KBM-7 (cell line): ENCODE measurements around the gene NOC2L.
"Not testable (repeated sequence)": the region's sequence is repeated elsewhere in the genome, so short reads cannot be mapped to it uniquely, and the experiment has no call there.

Source experiments
- DNase-seq: peaks from one replicate; pipeline ENCODE4 v3.0.0-alpha.2; 2015
- in situ Hi-C: fragments of 300-500 bp; cut with MboI; formaldehyde crosslinking; loops from 2 replicates; pipeline ENCODE4 v1.14.3; 2020; ENCODE audit warnings: low sequenced_read_pairs, low pct_unique_long_range_greater_than_20kb, mixed read lengths

The NOC2L gene

DNA sequence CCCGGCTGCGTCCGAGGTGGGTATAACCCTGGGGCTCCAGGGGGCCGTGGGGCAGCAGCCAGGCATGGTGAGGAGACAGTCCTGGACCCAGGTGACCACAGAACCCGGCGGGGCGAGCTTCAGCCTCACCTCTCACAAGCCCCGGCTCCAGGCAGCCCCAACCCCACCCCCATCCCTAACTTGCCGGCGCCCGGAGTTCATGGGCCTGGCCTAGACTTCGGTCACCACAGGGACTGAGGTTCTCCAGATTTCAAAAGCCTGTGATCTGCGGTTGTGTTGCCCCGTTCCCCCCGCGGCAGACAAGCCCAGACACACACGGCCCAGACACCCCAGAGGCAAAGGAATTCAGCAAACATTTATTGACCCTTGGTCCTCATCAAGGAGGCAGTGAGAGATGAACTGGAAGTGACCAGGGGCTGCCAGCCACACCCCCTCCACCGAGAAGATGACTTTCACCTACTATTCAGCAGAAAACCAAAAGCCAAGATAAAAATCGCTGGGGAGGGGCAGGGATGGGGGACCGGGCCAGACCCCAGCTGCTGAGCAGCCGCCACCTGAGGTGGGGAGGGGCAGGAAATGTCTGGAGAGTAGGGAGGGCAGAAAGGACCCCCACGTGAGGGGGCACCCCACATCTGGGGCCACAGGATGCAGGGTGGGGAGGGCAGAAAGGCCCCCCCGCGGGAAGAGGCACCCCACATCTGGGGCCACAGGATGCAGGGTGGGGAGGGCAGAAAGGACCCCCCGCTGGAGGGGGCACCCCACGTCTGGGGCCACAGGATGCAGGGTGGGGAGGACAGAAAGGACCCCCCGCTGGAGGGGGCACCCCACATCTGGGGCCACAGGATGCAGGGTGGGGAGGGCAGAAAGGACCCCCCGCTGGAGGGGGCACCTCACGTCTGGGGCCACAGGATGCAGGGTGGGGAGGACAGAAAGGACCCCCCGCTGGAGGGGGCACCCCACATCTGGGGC, 36.9 kb upstream of the NOC2L start:
- no peak for DNase-seq
- in situ Hi-C loops, result no loop called here

DNA sequence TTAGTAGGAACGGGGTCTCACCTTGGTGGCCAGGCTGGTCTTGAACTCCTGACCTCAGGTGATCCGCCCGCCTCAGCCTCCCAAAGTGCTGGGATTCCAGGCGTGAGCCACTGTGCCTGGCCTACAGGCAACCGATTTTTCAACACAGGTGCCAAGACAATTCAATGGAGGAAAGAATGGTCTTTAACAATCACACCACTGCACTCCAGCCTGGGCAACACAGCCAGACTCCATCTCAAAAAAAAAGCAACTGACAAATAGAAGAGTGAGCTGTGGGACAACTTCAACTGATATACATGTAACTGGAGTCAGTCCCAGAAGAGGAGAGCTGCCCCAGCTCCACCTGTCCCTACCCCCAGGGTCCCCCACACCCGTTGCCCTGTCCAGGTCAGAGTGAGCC, 35.5 kb upstream of the NOC2L start:
- DNase-seq, in situ Hi-C loops: not testable (repeated sequence)

DNA sequence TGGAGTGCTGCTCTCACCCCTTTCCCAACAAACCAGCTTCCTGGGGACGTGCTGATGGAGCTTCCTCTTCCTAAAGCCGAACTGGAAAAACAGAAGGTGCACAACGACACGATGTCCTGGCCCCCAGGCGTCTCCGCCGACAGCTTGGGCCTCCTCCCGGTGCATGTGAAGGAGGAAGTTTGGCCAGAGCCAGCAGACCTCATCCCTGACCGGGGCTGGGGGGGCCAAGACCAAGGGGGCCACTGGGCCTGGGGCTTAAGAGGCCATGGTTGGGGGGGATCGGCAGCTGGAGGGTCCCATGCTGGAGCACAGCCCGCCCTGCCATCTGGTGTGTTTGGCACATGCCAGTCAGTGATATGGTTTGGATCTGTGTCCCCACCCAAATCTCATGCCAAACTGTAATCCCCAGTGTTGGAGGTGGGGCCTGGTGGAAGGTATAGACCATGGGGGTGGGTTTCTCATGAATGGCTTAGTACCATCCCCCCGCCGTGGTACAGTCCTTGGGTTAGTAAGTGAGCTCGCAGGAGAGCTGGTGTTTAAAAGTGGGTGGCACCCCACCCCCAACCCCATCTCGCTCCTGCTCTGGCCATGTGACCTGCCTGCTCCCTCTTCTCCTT, 34.4 kb upstream of the NOC2L start:
- DNase-seq, result no peak
- in situ Hi-C loops, result no loop called here

DNA sequence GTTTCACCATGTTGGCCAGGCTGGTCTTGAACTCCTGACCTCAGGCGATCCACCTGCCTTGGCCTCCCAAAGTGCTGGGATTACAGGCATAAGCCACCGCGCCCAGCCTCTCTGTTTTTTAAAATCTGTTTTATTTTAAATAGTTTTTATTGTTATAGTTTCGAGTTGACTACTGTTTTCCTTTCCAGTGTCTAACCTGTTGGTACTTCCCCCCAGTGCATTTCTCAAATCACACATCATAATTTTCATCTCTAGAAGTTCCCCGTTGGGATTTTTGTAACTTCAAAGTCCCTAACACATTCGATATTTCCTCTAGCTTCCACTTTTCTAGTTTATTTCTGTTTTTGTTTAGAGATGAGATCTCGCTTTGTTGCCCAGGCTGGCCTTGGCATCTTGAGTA, 33.3 kb upstream of the NOC2L start:
- in situ Hi-C loops, result no loop called here
- DNase-seq, result no peak

DNA sequence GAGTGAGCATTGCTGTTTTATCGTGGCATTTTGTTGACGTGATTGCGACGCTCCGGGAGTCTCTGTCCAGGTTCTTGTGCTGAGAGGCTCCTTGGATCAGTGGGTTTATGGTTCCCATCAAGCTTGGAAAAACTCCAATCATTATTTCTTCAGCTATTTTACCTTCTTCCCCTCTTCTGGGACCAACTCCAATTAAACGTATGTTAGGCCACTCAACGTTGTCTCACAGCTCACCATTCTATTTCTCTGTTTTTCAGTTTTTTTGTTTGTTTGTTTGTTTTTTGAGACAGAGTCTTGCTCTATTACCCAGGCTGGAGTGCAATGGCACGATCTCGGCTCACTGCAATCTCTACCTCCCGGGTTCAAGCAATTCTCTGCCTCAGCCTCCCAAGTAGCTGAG, 32.8 kb upstream of the NOC2L start:
- in situ Hi-C loops, result no loop called here
- DNase-seq, result no peak

DNA sequence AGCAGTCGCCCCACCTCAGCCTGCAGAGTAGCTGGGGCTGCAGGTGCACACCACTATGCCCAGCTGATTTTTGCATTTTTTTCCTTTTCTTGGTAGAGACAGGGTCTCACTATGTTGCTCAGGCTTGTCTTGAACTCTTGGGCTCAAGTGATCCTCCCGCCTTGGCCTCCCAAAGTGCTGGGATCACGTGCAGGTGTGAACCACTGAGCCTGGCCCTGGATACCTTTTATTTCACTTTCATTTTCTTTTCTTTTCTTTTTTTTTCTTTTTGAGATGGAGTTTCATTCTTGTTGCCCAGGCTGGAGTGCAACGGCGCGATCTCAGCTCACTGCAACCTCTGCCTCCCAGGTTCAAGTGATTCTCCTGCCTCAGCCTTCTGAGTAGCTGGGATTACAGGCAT, 32.2 kb upstream of the NOC2L start:
- DNase-seq, in situ Hi-C loops: not testable (repeated sequence)

DNA sequence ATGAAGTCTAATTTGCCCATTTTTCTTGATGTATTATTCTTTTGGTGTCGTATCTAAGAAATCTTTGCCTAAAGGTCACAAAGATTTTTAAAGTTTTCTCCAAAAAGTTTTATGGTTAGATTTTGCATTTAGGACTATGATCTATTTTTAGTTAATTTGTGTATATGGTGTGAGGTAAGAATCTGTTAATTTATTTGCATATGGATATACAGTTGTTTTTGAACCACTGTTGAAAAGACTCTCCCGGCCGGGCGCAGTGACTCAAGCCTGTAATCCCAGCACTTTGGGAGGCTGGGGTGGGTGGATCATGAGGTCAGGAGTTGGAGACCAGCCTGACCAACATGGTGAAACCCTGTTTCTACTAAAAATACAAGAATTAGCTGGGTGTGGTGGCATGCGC, 29.0 kb upstream of the NOC2L start:
- DNase-seq, in situ Hi-C loops: not testable (repeated sequence)

DNA sequence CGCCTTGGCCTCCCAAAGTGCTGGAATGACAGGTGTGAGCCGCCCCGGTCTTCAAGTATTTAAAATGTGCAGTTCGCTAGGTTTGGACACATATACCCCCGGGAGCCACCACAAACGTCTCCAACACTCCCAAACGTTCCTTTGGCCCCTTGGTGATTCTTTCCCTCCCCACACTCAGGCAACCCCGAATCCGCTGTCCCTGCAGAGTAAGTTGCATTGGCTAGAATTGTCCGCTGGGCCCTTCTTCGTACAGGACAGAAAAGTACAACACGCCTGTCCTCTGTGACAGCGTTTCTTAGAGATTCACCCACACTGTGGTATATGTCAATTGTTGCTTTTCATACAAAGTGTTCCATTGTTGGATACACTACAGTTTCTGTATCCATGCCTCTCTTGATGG, 26.1 kb upstream of the NOC2L start:
- in situ Hi-C loops, result no loop called here
- no peak for DNase-seq

DNA sequence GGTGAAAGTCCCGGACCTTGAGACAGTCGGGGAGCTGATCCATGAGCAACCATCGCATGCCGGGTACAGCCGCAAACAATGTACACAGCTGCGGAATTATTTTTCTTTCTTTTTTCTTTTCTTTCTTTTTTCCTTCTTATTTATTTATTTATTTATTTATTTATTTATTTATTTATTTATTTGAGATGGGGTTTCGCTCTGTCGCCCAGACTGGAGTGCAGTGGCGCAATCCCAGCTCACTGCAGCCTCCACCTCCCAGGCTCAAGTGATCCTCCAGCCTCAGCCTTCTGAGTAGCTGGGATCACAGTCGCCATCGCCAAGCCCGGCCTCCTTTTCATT, 25.4 kb upstream of the NOC2L start:
- in situ Hi-C loops, result no loop called here
- DNase-seq, result no peak

DNA sequence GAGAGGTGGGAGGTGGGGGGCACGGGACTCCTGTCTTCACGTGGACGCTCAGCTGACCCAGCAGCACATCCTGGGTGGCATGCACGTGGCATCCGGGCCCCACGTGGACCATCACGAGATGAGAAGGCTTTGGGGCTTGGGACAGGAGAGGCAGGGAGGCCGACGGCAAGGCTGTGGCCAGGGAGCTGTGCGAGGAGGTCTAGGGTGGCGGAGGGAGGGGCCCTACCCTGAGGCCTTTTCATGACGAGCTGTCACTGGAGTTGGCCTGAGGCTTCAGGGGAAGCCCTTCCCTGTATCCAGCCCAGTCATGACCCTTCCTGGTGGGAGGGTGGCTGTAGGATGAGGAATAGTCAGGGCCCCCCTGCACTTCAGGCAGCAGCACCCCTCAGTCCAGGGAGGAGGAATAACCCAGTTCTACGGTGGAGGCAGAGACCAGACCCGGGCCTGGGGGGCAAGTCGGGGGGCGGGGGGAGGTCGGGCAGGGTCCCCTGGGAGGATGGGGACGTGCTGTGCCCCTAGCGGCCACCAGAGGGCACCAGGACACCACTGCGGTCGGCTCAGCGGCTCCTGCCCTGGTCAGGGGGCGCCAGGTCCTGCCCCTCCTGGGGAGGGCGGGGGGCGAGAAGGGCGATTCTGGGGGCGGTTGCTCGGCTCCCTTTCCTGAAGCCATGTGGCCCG, 24.9 kb upstream of the NOC2L start:
- DNase-seq, result no peak
- in situ Hi-C loops, result no loop called here

DNA sequence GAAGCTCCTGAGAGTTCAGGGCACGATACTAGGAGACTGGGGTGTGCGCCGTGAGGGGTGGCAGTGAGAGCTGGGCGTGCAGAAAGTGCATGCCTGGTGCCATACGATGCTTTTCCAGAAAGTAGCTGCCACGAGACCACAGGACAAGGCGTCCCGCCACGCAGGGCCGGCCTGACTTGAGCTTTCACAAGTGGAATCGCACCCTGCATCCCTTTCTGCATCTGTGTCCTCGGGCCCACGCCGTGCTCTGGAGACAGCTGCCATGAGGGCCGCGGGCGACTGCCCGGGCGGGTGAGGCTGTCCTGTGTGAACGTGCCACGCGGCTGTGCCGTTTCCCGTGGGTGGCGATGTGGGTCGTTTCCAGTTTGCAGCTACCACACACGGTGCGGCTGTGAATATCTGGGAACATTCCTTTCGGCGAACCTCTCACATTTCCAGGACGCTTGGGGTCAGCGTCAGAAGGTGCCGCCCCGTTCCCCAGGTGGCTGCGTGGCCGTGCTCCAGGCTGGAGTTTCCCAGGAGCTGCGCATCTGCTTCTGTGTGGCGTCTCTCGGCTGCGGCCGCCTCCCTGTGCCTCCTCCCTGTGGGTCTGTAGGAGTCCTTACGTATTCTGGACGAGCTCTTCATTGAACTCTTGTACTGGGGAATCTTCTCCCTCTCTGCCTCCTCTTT, 23.8 kb upstream of the NOC2L start:
- in situ Hi-C loops, result no loop called here
- no peak for DNase-seq

DNA sequence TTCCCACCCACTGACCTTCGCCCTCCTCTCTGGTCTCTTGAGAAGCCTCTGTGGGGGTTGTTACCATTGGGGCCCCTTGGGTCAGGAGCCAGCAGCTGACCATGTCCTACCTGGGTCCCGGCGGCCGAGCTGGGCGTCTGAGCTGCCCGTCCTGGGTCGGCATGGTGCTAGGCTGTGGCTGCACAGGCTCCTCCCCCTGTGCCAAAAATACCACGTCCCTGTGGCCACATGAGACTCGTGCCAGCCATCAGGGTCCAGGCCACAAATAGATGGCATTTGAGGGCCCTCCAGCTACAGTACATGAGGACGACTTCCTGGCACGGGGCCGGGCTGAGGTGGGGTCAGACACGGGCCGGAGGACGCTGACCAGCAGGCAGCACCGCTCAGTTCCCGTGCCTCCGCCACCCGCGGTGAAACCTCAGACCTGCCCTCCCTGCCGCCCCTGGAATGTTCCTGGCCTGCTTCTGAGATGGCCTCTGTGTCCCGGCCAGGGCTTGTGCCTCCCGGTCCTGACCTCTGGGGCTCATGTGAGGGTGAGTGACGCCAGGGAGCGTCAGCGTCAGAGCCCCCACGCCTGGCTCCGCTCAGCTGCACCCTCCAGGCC, 23.0 kb upstream of the NOC2L start, which contains the start of gene PERM1:
PERM1 (minus strand) TSS at position 139 of the 604 bp plus-strand sequence. CDS start 1,064 bp downstream, outside the sequence.
- in situ Hi-C loops, result no loop called here
- DNase-seq, result no peak

DNA sequence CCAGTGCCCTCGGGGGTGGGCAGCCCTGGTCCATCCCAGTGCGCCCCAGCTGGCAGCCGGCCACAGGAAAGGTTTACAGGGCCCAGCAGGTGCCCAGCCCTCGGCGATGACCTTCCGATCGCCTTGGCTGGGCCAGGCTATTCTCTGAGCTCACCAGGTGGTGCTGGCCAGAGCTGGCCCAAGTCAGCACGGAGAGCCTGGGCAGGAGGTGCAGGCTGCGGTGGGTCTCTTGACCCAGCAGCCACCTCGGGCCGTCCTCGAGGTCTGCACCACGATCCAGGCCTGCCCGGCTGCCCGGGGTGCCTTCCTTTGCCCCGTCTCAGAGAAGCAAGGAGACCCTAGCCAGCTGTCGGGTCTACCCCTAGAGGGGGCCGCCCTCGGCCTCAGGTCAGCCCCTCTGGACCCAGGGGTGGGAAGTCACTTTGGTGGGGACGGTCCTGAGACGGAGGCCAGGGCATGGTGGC, 22.5 kb upstream of the NOC2L start:
- in situ Hi-C loops, result no loop called here
- DNase-seq, result no peak

DNA sequence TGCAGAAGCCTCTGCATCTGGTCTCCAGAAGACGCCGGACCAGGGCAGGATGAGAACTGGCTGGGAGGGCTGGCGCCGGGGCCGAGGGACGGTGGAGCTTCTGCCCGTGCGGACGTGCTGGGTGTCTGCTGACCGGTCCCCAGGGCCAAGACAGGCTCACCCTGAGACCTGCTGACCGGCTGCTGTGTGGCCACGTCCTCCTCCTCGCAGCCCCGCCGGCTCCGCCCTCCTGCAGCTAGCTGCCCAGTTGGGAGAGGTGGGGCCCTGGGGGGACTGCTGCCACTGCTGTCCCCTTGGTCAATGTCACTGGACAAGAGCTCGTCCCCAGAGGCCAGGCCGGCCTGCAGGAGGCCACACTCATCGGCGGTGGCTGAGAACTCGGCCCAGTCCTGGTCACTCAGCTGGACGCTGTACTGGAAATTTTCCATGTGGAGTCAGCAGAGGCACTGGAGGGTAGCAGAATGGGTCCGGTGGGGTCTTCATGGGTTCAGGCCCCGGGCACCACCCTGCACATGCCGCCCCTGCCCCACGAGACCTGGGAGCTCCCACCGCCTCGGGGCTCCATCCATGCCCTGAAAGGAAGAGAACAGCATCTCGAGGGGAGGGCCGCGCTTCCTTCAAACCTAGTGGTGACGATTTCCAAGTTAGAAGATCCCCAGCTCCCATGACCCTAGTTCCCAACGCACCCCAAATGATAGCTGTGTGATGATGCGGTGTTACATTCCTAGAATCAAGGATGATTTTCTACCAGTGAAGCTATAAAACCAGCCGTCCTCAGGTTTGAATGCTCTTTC, 21.7 kb upstream of the NOC2L start:
- in situ Hi-C loops, result no loop called here
- no peak for DNase-seq

DNA sequence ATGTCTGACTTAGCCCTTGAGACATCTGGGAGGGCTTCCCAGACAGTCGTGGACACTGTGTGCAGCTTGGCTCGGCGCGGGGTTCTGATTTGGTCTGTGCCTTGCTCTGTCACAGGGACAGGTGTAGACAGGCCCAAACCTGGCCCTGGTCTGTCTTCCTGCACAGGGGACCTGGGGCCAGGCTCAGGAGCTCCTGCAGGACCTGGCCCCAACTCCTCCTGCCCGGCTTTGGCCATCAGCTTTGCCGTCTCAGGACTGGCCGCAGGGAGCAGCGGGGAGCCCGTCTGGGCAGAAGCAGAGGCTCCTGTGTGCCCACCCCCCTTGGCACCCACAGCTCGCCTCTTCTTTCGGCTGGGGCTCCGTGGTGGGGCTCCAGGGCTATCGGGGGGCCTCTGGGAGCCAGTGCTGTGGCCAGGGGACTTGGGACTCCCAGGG, 21.1 kb upstream of the NOC2L start:
- in situ Hi-C loops, result no loop called here
- DNase-seq, result no peak

DNA sequence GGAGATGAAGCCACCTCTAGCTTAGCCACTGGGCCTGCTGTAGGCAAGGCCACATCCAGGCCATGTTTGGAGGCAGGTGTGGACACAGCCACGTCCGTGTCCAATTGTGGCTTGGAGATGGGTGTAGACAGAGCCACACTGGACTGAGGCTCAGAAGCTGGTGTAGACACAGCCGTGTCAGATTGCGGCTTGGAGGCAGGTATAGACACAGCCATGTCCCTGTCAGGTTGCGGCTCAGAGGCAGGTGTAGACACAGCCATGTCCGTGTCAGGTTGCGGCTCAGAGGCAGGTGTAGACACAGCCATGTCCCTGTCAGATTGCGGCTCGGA, 20.7 kb upstream of the NOC2L start:
- DNase-seq, result no peak
- in situ Hi-C loops, result no loop called here

DNA sequence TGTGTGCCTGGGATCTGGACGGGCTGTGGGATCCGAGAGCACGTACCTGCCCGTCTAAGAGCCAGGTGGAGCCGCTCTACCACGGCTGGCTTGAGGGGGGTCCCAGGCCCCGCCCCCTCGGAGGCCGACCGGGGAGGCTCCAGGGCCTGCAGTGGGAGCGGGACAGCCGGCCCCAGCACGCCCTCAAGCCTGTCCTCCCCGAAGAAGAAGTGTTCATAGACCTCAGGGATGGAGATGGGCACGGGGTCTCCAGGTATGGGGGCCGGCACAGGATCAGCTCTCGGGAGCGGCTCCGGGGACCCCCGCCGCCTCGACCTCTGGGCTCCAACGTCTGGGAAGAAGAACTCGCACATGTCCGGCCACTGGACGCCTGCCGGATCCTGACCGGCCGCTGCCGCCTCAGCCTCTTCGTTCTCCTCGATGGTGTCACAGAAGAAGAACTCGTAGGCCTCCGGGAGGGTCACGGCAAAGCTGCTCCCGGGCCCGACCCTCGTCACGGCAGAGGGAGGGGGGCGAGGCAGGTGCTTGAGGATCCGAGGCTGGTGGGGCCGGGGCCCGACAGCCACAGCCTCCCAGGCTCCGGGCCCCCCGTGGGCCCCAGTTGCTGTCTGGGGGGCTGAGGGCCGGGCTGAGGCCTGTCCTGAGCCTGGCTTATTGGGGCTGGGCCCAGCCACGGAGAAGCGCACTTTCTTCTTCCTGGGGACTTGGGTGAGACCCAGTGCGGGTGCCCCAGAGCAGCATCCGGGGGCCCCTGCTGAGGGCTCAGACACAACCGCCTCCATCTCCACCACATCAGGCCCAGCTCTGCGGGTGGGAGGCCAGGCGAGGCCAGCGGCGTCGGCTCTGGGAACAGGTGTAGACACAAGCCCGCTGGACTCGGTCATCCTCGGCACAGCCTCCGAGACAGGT, 20.0 kb upstream of the NOC2L start:
- no peak for DNase-seq
- in situ Hi-C loops, result no loop called here
